Heart left ventricle (tissue), 16 donors: ENCODE data around the gene TSPAN32. TPM values are rescaled to one million over a fixed set of nuclear protein-coding genes. Genes with fewer than 3 reads are reported as not detected.
A peak's percentile ranks its signal among the peaks of the same experiment; 100 is the strongest.

Experiments used
- ATAC-seq, 4 donors: fragments of 200-7000 bp; cut with Tn5 transposase; one replicate each; pipeline ENCODE4 v1.9.1; 2020 to 2022; ENCODE audit warnings: moderate library complexity in 4 of 4, mild to moderate bottlenecking in 3 of 4, moderate number of reproducible peaks in 1 of 4
- DNase-seq, 5 donors: peaks; one replicate each; pipeline ENCODE4 v3.0.0-alpha.2; 2020
- H3K27ac ChIP-seq, 12 donors: fragments of 200-600 bp; sonication (generic) in 4 of 12; one replicate each; pipeline versions ENCODE4 v1.5.0 to v1.8.0; 2016 to 2022; ENCODE audit warnings: mild to moderate bottlenecking in 2 of 12
- H3K27me3 ChIP-seq, 9 donors: fragments of 200-600 bp; sonication (generic) in 2 of 9; one replicate each; pipeline versions ENCODE4 v1.5.1 to v1.8.0; 2016 to 2022; ENCODE audit warnings: mild to moderate bottlenecking in 3 of 9
- H3K36me3 ChIP-seq, 9 donors: fragments of 200-600 bp; sonication (generic) in 2 of 9; one replicate each; pipeline versions ENCODE4 v1.5.0 to v1.8.0; 2018 to 2022; ENCODE audit warnings: mild to moderate bottlenecking in 2 of 9
- H3K4me1 ChIP-seq, 12 donors: fragments of 200-600 bp; sonication (generic) in 4 of 12; one replicate each; pipeline versions ENCODE4 v1.5.0 to v1.8.0; 2016 to 2022; ENCODE audit warnings: mild to moderate bottlenecking in 3 of 12
- H3K4me3 ChIP-seq, 12 donors: fragments of 200-600 bp; sonication (generic) in 4 of 12; one replicate each; pipeline versions ENCODE4 v1.5.0 to v1.8.0; 2017 to 2022; ENCODE audit warnings: mild to moderate bottlenecking in 9 of 12, moderate library complexity in 4 of 12
- H3K9me3 ChIP-seq, 12 donors: fragments of 200-600 bp; sonication (generic) in 4 of 12; one replicate each; pipeline versions ENCODE4 v1.5.0 to v1.8.0; 2016 to 2022; ENCODE audit warnings: mild to moderate bottlenecking in 1 of 12
- CTCF ChIP-seq, 12 donors: fragments of 200-600 bp; sonication (generic) in 4 of 12; IDR thresholded peaks; one replicate each; pipeline versions ENCODE4 v1.5.0 to v1.8.0; 2018 to 2022; ENCODE audit warnings: antibody characterized with exemption in 12 of 12, mild to moderate bottlenecking in 5 of 12
- POLR2A ChIP-seq, 2 donors: fragments of 450-650 bp; IDR thresholded peaks; one replicate each; pipeline ENCODE4 v1.6.1; 2017; ENCODE audit warnings: antibody characterized with exemption in 2 of 2, mild to moderate bottlenecking in 2 of 2, moderate library complexity in 2 of 2
- WGBS, 4 donors: extraction: QIAGEN DNeasy Blood & Tissue Kit in 2 of 4; methylation state at CpG; one replicate each; pipeline versions ENCODE4 v1.1.5 to v1.1.7; 2013 to 2018; 5-methylcytosine and 5-hydroxymethylcytosine counted together
- intact Hi-C, 10 donors: fragments of 100-400 bp; cut with DNase I; formaldehyde crosslinking; loops; one replicate each; pipeline versions ENCODE4 v1.11.1 to v1.14.2; 2022
- polyA plus RNA-seq, 2 donors: library from polyadenylated mRNA; stranded (reverse); fragments of 200-250 nt; gene quantifications; one replicate each; pipeline ENCODE4 v1.2.3, GENCODE V29; 2013
- total RNA-seq, 9 donors: library from RNA; depleted of rRNA in 2 of 9; stranded (reverse); fragments of >200 nt in 2 of 9; fragmentation: NEBNext Ultra II Directional in 3 of 9; extraction: Animal tissue kit (Norgen Biotek cat#: 25700) in 3 of 9; gene quantifications; one replicate each; pipeline versions ENCODE4 v1.1.0 to v1.2.4, GENCODE V29; 2016 to 2023
- donor health status: ischemic (EF 13 %, LVEDD 7.1; RV severe dilation, severe dysfunction).
- donor health status: healthy with polysubstance abuse.
- donor health status: DM: no; HTN: yes; CAD: no.
- donor health status: DM: no; HTN: no; CAD: no.
- donor health status: ischemic (EF 25% LVEDD 6.9; RV normal size, moderate dysfunction).
- donor health status: ischemic (EF 25% LVEDD 5.7; RV mildly dilated, moderate dysfunction).
- donor health status: healthy.
- donor health status: DM: yes; HTN: yes; CAD: no.
- donor health status: ischemic (EF 35%, LVEDD 5.7; RV mildly dilated, moderate dysfunction).
- donor health status: nonischemic (EF 11% LVEDD 7.7; RV severe dilation, severe dysfunction).
- donor health status: DM: yes; HTN: yes; CAD: no.
- donor health status: PGD.
- donor health status: ischemic (EF 29% LVEDD 5.4; RV normal size, mild dysfunction).
- donor health status: nonischemic (EF 23%, LVEDD 6.1; RV moderate dilation, normal function).

Gene TSPAN32
- total and polyA plus RNA-seq, 11 donors: 3.5 to 29.5 (median 18.0) TPM

- Histone ChIP-seq H3K4me1 (peaks cover 0 to 34% (median 4%) of the 10 kb centered on the region in 12 donors), H3K9me3 (no peaks in the 10 kb centered on the region), H3K36me3 (peaks cover 0 to 3% (median 0%) of the 10 kb centered on the region in 9 donors), H3K27me3 (no peaks in the 10 kb centered on the region), H3K4me3 (no peak overlapping the region), H3K27ac (no peak overlapping the region)
- intact Hi-C loops: loop anchor here in 2 of 10 donors (5.0 kb wide), 1 partner anchor 100 kb away; no protein-coding TSS in a partner anchor
- TF ChIP-seq POLR2A (IDR thresholded peaks at IDR 0.05): no peak
- TF ChIP-seq CTCF (IDR thresholded peaks at IDR 0.05): no peak
- DNase-seq (peak in 2 of 5 donors; percentile 13 to 49), ATAC-seq (no peak)
- 83 to 92% (median 87%) methylated on average over 12 to 13 of the region's 13 CpGs for WGBS, 4 donors
Measured at GRCh38 chr11:2296913-2297622, 4.7 kb upstream of the TSPAN32 start.

GRCh38 chr11:2297623-2298030 lies 4.2 kb upstream of the TSPAN32 start:
- DNase-seq (no peak), ATAC-seq (no peak)
- TF ChIP-seq POLR2A (IDR thresholded peaks at IDR 0.05): no peak
- no peak for TF ChIP-seq CTCF (IDR thresholded peaks at IDR 0.05)
- Histone ChIP-seq H3K4me1 (peaks cover 0 to 35% (median 4%) of the 10 kb centered on the region in 12 donors), H3K27ac (no peak overlapping the region), H3K36me3 (peaks cover 0 to 3% (median 0%) of the 10 kb centered on the region in 9 donors), H3K4me3 (no peak overlapping the region), H3K9me3 (no peaks in the 10 kb centered on the region), H3K27me3 (no peaks in the 10 kb centered on the region)
- 20 to 62% (median 42%) methylated on average over 1 of the region's 1 CpG for WGBS, 4 donors
- intact Hi-C loops: loop anchor here in 3 of 10 donors (2.0 to 5.0 kb wide), 2 partner anchors 100 to 101 kb away; no protein-coding TSS in a partner anchor

- DNase-seq: peak in 2 of 5 donors; percentile 14 to 39
- no peak for TF ChIP-seq POLR2A (IDR thresholded peaks at IDR 0.05)
- no peaks in the 10 kb centered on the region for H3K27me3 ChIP-seq
- WGBS, 4 donors: 62 to 77% (median 70%) methylated on average over 8 to 14 of the region's 14 CpGs
- H3K36me3 ChIP-seq: peaks cover 0 to 3% (median 0%) of the 10 kb centered on the region in 9 donors
- no peak for ATAC-seq
- peaks cover 0 to 41% (median 7%) of the 10 kb centered on the region in 12 donors for H3K4me1 ChIP-seq
- H3K27ac ChIP-seq: peak overlapping the region in 2 of 12 donors; percentile 10 to 23
- intact Hi-C loops: loop anchor here in 3 of 10 donors (2.0 to 5.0 kb wide), 2 partner anchors 101 kb away; no protein-coding TSS in a partner anchor
- H3K4me3 ChIP-seq: no peak overlapping the region
- H3K9me3 ChIP-seq: no peaks in the 10 kb centered on the region
Measured at GRCh38 chr11:2298131-2298794, 3.5 kb upstream of the TSPAN32 start.

DNA sequence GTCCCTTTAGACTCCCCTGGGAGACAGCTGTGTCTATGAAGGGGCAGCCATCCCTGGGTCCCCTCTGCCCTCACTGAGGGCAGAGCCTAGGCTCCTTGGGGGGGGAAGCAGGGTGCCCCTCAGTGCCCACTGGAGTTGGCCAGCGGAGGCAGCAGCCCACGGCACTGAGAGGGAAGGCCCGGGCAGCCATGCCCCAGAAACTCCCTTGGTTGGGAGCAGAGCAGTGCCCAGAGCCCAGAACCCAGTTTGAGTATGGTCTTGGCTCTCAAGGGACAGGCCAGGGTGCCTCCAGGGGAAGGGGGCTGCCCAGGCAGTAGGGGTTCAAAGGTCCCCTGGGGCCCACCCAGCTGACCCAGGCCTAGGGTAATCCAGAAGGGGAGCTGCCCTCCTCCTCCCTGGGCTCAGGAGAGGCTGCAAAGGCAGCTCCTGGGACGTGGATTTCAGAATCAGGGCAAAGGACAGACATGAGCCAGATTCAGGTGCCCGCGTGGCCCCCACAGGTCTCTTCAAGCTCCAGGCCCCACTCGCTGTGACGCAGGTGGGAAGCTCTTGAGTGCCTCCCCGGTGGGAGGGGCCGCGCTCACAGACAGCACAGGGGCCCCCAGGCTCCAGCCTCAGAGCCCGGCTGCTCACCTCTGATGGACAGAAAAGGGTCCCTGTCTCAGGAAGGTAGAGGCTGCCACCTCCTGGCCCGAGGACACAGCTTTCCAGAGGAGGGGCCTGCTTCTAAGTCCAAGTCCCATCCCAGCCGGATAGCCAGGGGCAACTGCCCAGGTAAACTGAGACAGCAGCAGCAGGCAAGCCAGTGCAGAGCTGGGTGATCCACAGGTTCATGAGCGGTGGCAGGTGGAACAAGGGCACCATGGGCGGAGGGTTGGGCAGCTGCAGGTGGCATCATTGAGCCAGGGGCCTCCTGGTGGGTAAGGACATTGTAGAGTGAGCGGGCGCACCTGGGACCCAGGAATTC lies 2.7 kb upstream of the TSPAN32 start:
- no peaks in the 10 kb centered on the region for H3K27me3 ChIP-seq
- no peaks in the 10 kb centered on the region for H3K9me3 ChIP-seq
- ATAC-seq: no peak
- no peak overlapping the region for H3K4me3 ChIP-seq
- intact Hi-C loops: loop anchor here in 3 of 10 donors (2.0 to 5.0 kb wide), 2 partner anchors 102 kb away; no protein-coding TSS in a partner anchor
- H3K27ac ChIP-seq: peak overlapping the region in 3 of 12 donors; percentile 3 to 23 (median 10)
- peaks cover 0 to 3% (median 0%) of the 10 kb centered on the region in 9 donors for H3K36me3 ChIP-seq
- DNase-seq: peak in 2 of 5 donors; percentile 21 to 62
- peaks cover 0 to 49% (median 12%) of the 10 kb centered on the region in 12 donors for H3K4me1 ChIP-seq
- WGBS, 4 donors: 56 to 72% (median 58%) methylated on average over 8 to 18 of the region's 18 CpGs
- no peak for TF ChIP-seq POLR2A (IDR thresholded peaks at IDR 0.05)
- peak in 10 of 12 donors; percentile 12 to 42 (median 26) for TF ChIP-seq CTCF (IDR thresholded peaks at IDR 0.05)
